ENCODE results near the gene PCDHB16.
"Not testable (repeated sequence)": the region's sequence is repeated elsewhere in the genome, so short reads cannot be mapped to it uniquely, and the experiment has no call there.

PCDHB16 gene

GRCh38 chr5:141179371-141179770 lies 2.8 kb upstream of the PCDHB16 start:
- not testable (repeated sequence) for H3K18ac ChIP-seq (ENCODE audit: low read length); H2BK12ac ChIP-seq (ENCODE audit: low read length); H3K4me2 ChIP-seq (ENCODE audit: low read length); H3K9ac ChIP-seq (ENCODE audit: low read length); H2BK5ac ChIP-seq (ENCODE audit: low read depth, low read length, poor library complexity); H3K27me3 ChIP-seq (ENCODE audit: insufficient read depth, low read length); H2AK5ac ChIP-seq (ENCODE audit: low read length); H3K4ac ChIP-seq (ENCODE audit: low read depth, low read length); H2AFZ ChIP-seq (ENCODE audit: insufficient read depth, low read length, poor library complexity); H3K79me2 ChIP-seq (ENCODE audit: control insufficient read depth, insufficient read depth, low read length, poor library complexity); H3K4me3 ChIP-seq (ENCODE audit: low read depth, low read length); H3K9me3 ChIP-seq (ENCODE audit: insufficient read depth, low read depth, low read length); H3K14ac ChIP-seq (ENCODE audit: low read length); H4K12ac ChIP-seq (ENCODE audit: low read depth, low read length); H3K27ac ChIP-seq (ENCODE audit: low read depth, low read length); H3K36me3 ChIP-seq (ENCODE audit: control insufficient read depth in 1 of 2, insufficient read depth in 2 of 2, low read length in 2 of 2); H2BK120ac ChIP-seq (ENCODE audit: insufficient read depth, low read length, poor library complexity); H4K8ac ChIP-seq (ENCODE audit: low read depth, low read length); DNase-seq; H4K91ac ChIP-seq (ENCODE audit: low read depth, low read length); H3K4me1 ChIP-seq (ENCODE audit: control insufficient read depth in 1 of 2, insufficient read depth in 2 of 2, low read length in 2 of 2); H3K79me1 ChIP-seq (ENCODE audit: low read length); H3K23ac ChIP-seq (ENCODE audit: low read length)
- no CpG with 5 or more reads among the region's 39 CpGs for WGBS (ENCODE audit: extremely low coverage, insufficient coverage, insufficient read length)

- H3K14ac ChIP-seq (ENCODE audit: low read length); H3K4ac ChIP-seq (ENCODE audit: low read depth, low read length); H4K12ac ChIP-seq (ENCODE audit: low read depth, low read length); H3K9ac ChIP-seq (ENCODE audit: low read length); H3K4me3 ChIP-seq (ENCODE audit: low read depth, low read length); H2BK5ac ChIP-seq (ENCODE audit: low read depth, low read length, poor library complexity); H3K4me2 ChIP-seq (ENCODE audit: low read length); H3K18ac ChIP-seq (ENCODE audit: low read length); H4K8ac ChIP-seq (ENCODE audit: low read depth, low read length); H2AFZ ChIP-seq (ENCODE audit: insufficient read depth, low read length, poor library complexity); H3K36me3 ChIP-seq (ENCODE audit: control insufficient read depth in 1 of 2, insufficient read depth in 2 of 2, low read length in 2 of 2); H3K9me3 ChIP-seq (ENCODE audit: insufficient read depth, low read depth, low read length); H2BK12ac ChIP-seq (ENCODE audit: low read length); H3K79me2 ChIP-seq (ENCODE audit: control insufficient read depth, insufficient read depth, low read length, poor library complexity); H3K27ac ChIP-seq (ENCODE audit: low read depth, low read length); H3K79me1 ChIP-seq (ENCODE audit: low read length); H3K27me3 ChIP-seq (ENCODE audit: insufficient read depth, low read length); H3K4me1 ChIP-seq (ENCODE audit: control insufficient read depth in 1 of 2, insufficient read depth in 2 of 2, low read length in 2 of 2); DNase-seq; H4K91ac ChIP-seq (ENCODE audit: low read depth, low read length); H3K23ac ChIP-seq (ENCODE audit: low read length); H2AK5ac ChIP-seq (ENCODE audit: low read length); H2BK120ac ChIP-seq (ENCODE audit: insufficient read depth, low read length, poor library complexity): not testable (repeated sequence)
- no CpG with 5 or more reads among the region's 32 CpGs for WGBS (ENCODE audit: extremely low coverage, insufficient coverage, insufficient read length)
These were observed 2.3 kb upstream of the PCDHB16 start for GRCh38 chr5:141179876-141180275.

GRCh38 chr5:141180313-141180712 lies 1.9 kb upstream of the PCDHB16 start:
- Histone ChIP-seq H3K18ac (ENCODE audit: low read length) (no peak overlapping the region), H3K9ac (ENCODE audit: low read length) (no peak overlapping the region), H3K36me3 (ENCODE audit: control insufficient read depth in 1 of 2, insufficient read depth in 2 of 2, low read length in 2 of 2) (no peaks in the 10 kb centered on the region), H3K4me3 (ENCODE audit: low read depth, low read length) (no peak overlapping the region), H3K27me3 (ENCODE audit: insufficient read depth, low read length) (no peaks in the 10 kb centered on the region), H4K12ac (ENCODE audit: low read depth, low read length) (no peak overlapping the region), H3K9me3 (ENCODE audit: insufficient read depth, low read depth, low read length) (peaks cover 2% of the 10 kb centered on the region), H3K14ac (ENCODE audit: low read length) (no peak overlapping the region), H2AFZ (ENCODE audit: insufficient read depth, low read length, poor library complexity) (no peak overlapping the region), H2BK120ac (ENCODE audit: insufficient read depth, low read length, poor library complexity) (no peak overlapping the region), H2AK5ac (ENCODE audit: low read length) (no peak overlapping the region), H4K91ac (ENCODE audit: low read depth, low read length) (no peak overlapping the region), H3K23ac (ENCODE audit: low read length) (no peak overlapping the region), H3K4ac (ENCODE audit: low read depth, low read length) (no peak overlapping the region), H4K8ac (ENCODE audit: low read depth, low read length) (no peak overlapping the region), H3K4me1 (ENCODE audit: control insufficient read depth in 1 of 2, insufficient read depth in 2 of 2, low read length in 2 of 2) (no peaks in the 10 kb centered on the region), H3K27ac (ENCODE audit: low read depth, low read length) (no peak overlapping the region), H3K79me1 (ENCODE audit: low read length) (no peaks in the 10 kb centered on the region), H2BK12ac (ENCODE audit: low read length) (no peak overlapping the region), H2BK5ac (ENCODE audit: low read depth, low read length, poor library complexity) (no peak overlapping the region), H3K79me2 (ENCODE audit: control insufficient read depth, insufficient read depth, low read length, poor library complexity) (no peaks in the 10 kb centered on the region), H3K4me2 (ENCODE audit: low read length) (no peak overlapping the region)
- DNase-seq, result no peak
- no CpG with 5 or more reads among the region's 1 CpG for WGBS (ENCODE audit: extremely low coverage, insufficient coverage, insufficient read length)

GRCh38 chr5:141184117-141184855 lies 2.1 kb downstream of the PCDHB16 start:
- not testable (repeated sequence) for H4K12ac ChIP-seq (ENCODE audit: low read depth, low read length); H3K36me3 ChIP-seq (ENCODE audit: control insufficient read depth in 1 of 2, insufficient read depth in 2 of 2, low read length in 2 of 2); H4K8ac ChIP-seq (ENCODE audit: low read depth, low read length); H3K4ac ChIP-seq (ENCODE audit: low read depth, low read length); H2BK5ac ChIP-seq (ENCODE audit: low read depth, low read length, poor library complexity); H2BK120ac ChIP-seq (ENCODE audit: insufficient read depth, low read length, poor library complexity); H3K23ac ChIP-seq (ENCODE audit: low read length); H3K9me3 ChIP-seq (ENCODE audit: insufficient read depth, low read depth, low read length); H2BK12ac ChIP-seq (ENCODE audit: low read length); H3K27me3 ChIP-seq (ENCODE audit: insufficient read depth, low read length); H3K79me2 ChIP-seq (ENCODE audit: control insufficient read depth, insufficient read depth, low read length, poor library complexity); H3K4me3 ChIP-seq (ENCODE audit: low read depth, low read length); H3K4me2 ChIP-seq (ENCODE audit: low read length); H4K91ac ChIP-seq (ENCODE audit: low read depth, low read length); H3K4me1 ChIP-seq (ENCODE audit: control insufficient read depth in 1 of 2, insufficient read depth in 2 of 2, low read length in 2 of 2); H3K18ac ChIP-seq (ENCODE audit: low read length); H2AFZ ChIP-seq (ENCODE audit: insufficient read depth, low read length, poor library complexity); H3K79me1 ChIP-seq (ENCODE audit: low read length); H3K9ac ChIP-seq (ENCODE audit: low read length); DNase-seq; H3K27ac ChIP-seq (ENCODE audit: low read depth, low read length); H3K14ac ChIP-seq (ENCODE audit: low read length); H2AK5ac ChIP-seq (ENCODE audit: low read length)
- WGBS (ENCODE audit: extremely low coverage, insufficient coverage, insufficient read length), result no CpG with 5 or more reads among the region's 69 CpGs

Data from trophoblast cell (in vitro differentiated cells and primary cell).